Gastroesophageal sphincter (tissue), 4 donors: ENCODE results near the gene ARHGEF26. TPM values are rescaled to one million over a fixed set of nuclear protein-coding genes. Genes with fewer than 3 reads are reported as not detected.

Experiments
- ATAC-seq: fragments of 150-250 bp; one replicate; pipeline ENCODE4 v1.9.1; 2016; ENCODE audit warnings: mild to moderate bottlenecking, moderate library complexity
- H3K27ac ChIP-seq, 4 donors: fragments of 200-600 bp; sonication (generic) in 3 of 4; 1 replicate in 3 of 4; 2 replicates in 1 of 4; pipeline ENCODE4 v1.5.1; 2016 to 2019
- H3K27me3 ChIP-seq: fragments of 200-600 bp; sonication (generic); one replicate; pipeline ENCODE4 v1.5.1; 2019
- H3K36me3 ChIP-seq, 2 donors: fragments of 200-600 bp; sonication (generic); one replicate each; pipeline ENCODE4 v1.5.1; 2019; ENCODE audit warnings: control low read depth in 1 of 2
- H3K4me1 ChIP-seq, 3 donors: fragments of 200-600 bp; sonication (generic); 1 replicate in 2 of 3; 2 replicates in 1 of 3; pipeline ENCODE4 v1.5.1; 2016 to 2019; ENCODE audit warnings: control low read depth in 2 of 3
- H3K4me3 ChIP-seq, 2 donors: fragments of 200-600 bp; sonication (generic); one replicate each; pipeline ENCODE4 v1.5.1; 2019; ENCODE audit warnings: mild to moderate bottlenecking in 1 of 2, moderate library complexity in 1 of 2
- H3K9me3 ChIP-seq, 3 donors: fragments of 200-600 bp; sonication (generic); one replicate each; pipeline ENCODE4 v1.5.1; 2017 to 2019; ENCODE audit warnings: control low read depth in 2 of 3
- CTCF ChIP-seq, 4 experiments: fragments of 200-600 bp in 2 of 4; fragments of 450-650 bp in 2 of 4; sonication (generic) in 1 of 4; IDR thresholded peaks; one replicate each; pipeline ENCODE4 v1.5.1; 2017 to 2019; ENCODE audit warnings: antibody characterized with exemption in 4 of 4, mild to moderate bottlenecking in 2 of 4, moderate library complexity in 2 of 4
- EP300 ChIP-seq: sonication (generic); formaldehyde crosslinking; IDR thresholded peaks from one replicate; pipeline ENCODE4 v1.6.1; 2017; ENCODE audit warnings: antibody characterized with exemption, mild to moderate bottlenecking
- POLR2A ChIP-seq, 2 donors: fragments of 450-650 bp; IDR thresholded peaks; one replicate each; pipeline ENCODE4 v1.6.1; 2017; ENCODE audit warnings: antibody characterized with exemption in 2 of 2, mild to moderate bottlenecking in 2 of 2, moderate library complexity in 1 of 2
- POLR2AphosphoS5 ChIP-seq: sonication (generic); formaldehyde crosslinking; IDR thresholded peaks from one replicate; pipeline ENCODE4 v1.6.1; 2017; ENCODE audit warnings: antibody characterized with exemption
- WGBS, 2 donors: methylation state at CpG; one replicate each; pipeline ENCODE4 v1.1.5; 2018; ENCODE audit warnings: low coverage in 1 of 2; 5-methylcytosine and 5-hydroxymethylcytosine counted together
- total RNA-seq, 4 donors: library from RNA; depleted of rRNA; stranded (reverse); fragments of >200 nt; gene quantifications; one replicate each; pipeline ENCODE4 v1.1.0, GENCODE V29; 2016

ARHGEF26 gene
- total RNA-seq, 4 donors from 2014 or later = 79.3 to 154 (median 133) TPM

GRCh38 chr3:154301561-154301960 is 180.4 kb downstream of the ARHGEF26 start:
- H3K4me1 ChIP-seq = peaks cover 0 to 11% (median 0%) of the 10 kb centered on the region in 3 donors
- no peaks in the 10 kb centered on the region for H3K9me3 ChIP-seq
- no peaks in the 10 kb centered on the region for H3K27me3 ChIP-seq
- no peak overlapping the region for H3K4me3 ChIP-seq
- WGBS, 2 donors = 89 to 95% methylated on average over 1 to 3 of the region's 3 CpGs
- TF ChIP-seq CTCF (IDR thresholded peaks at IDR 0.05) = no peak
- TF ChIP-seq EP300 = no peak
- TF ChIP-seq POLR2AphosphoS5 = no peak
- no peak for TF ChIP-seq POLR2A (IDR thresholded peaks at IDR 0.05)
- peaks cover 9 to 96% of the 10 kb centered on the region in 2 donors for H3K36me3 ChIP-seq
- no peak overlapping the region for H3K27ac ChIP-seq
- no peak for ATAC-seq

GRCh38 chr3:154304116-154304786 is 183.1 kb downstream of the ARHGEF26 start:
- Histone ChIP-seq H3K4me1 (peaks cover 0 to 8% (median 0%) of the 10 kb centered on the region in 3 donors), H3K9me3 (no peaks in the 10 kb centered on the region), H3K4me3 (no peak overlapping the region), H3K36me3 (peaks cover 9 to 89% of the 10 kb centered on the region in 2 donors), H3K27ac (no peak overlapping the region), H3K27me3 (no peaks in the 10 kb centered on the region)
- no peak for ATAC-seq
- no peak for TF ChIP-seq POLR2A (IDR thresholded peaks at IDR 0.05)
- TF ChIP-seq EP300 = no peak
- TF ChIP-seq CTCF (IDR thresholded peaks at IDR 0.05) = no peak
- no peak for TF ChIP-seq POLR2AphosphoS5

GRCh38 chr3:154304936-154305335 is 183.7 kb downstream of the ARHGEF26 start:
- H3K27ac ChIP-seq = no peak overlapping the region
- TF ChIP-seq EP300 (no peak), CTCF (IDR thresholded peaks at IDR 0.05) (no peak), POLR2A (IDR thresholded peaks at IDR 0.05) (no peak), POLR2AphosphoS5 (no peak)
- H3K4me1 ChIP-seq = peaks cover 0 to 8% (median 0%) of the 10 kb centered on the region in 3 donors
- 82 to 92% methylated on average over 3 of the region's 3 CpGs for WGBS, 2 donors
- H3K4me3 ChIP-seq = no peak overlapping the region
- H3K36me3 ChIP-seq = peaks cover 9 to 83% of the 10 kb centered on the region in 2 donors
- H3K9me3 ChIP-seq = no peaks in the 10 kb centered on the region
- no peaks in the 10 kb centered on the region for H3K27me3 ChIP-seq
- ATAC-seq = no peak

- Histone ChIP-seq H3K9me3 (no peaks in the 10 kb centered on the region), H3K4me1 (peaks cover 0 to 8% (median 0%) of the 10 kb centered on the region in 3 donors), H3K27me3 (no peaks in the 10 kb centered on the region), H3K27ac (no peak overlapping the region), H3K4me3 (no peak overlapping the region), H3K36me3 (peaks cover 9 to 58% of the 10 kb centered on the region in 2 donors)
- TF ChIP-seq POLR2A (IDR thresholded peaks at IDR 0.05) (no peak), POLR2AphosphoS5 (no peak), EP300 (no peak), CTCF (IDR thresholded peaks at IDR 0.05) (no peak)
- no peak for ATAC-seq
Observed at GRCh38 chr3:154307363-154307762, 186.2 kb downstream of the ARHGEF26 start.

Other genes starting within 250 kb of the ARHGEF26 start
- 100 to 1,000 TPM in 1 of 4 donors, 10 to 100 TPM in 3; 36.3 to 115 (median 54.8) TPM for gene DHX36, start 203.1 kb downstream of the ARHGEF26 start, total RNA-seq